NCI-H1092 (cell line): ENCODE measurements around the gene OTC.

Experiments used
- DNase-seq: peaks from one replicate; lab custom pipeline; 2025; lab: John Stamatoyannopoulos, UW

Gene OTC

GRCh38 chrX:38468563-38469157 lies 116.3 kb downstream of the OTC start:
- DNase-seq: no peak
